ENCODE measurements around the gene JPT1. TPM values are rescaled to one million over a fixed set of nuclear protein-coding genes. Genes with fewer than 3 reads are reported as not detected.

The JPT1 gene
- total and polyA plus RNA-seq, 2 donors (not counting 3 experiments of a cell fraction or from before 2014, with no cell fraction given) = 212 to 352 TPM

GRCh38 chr17:75118307-75118706 is 36.0 kb downstream of the JPT1 start:
- H4K20me1 ChIP-seq (replicated peaks; ENCODE audit: control insufficient read depth, extremely low read depth, insufficient read depth, low read length) = no peaks in the 10 kb centered on the region
- intact Hi-C loops (cut with micrococcal nuclease) = no loop called here
- TF ChIP-seq FOS (IDR thresholded peaks at IDR 0.05; ENCODE audit: borderline replicate concordance, insufficient read depth, low read length) (no peak), MYC (IDR thresholded peaks at IDR 0.05; ENCODE audit: low read depth, low read length) (no peak), MAX (IDR thresholded peaks at IDR 0.05; ENCODE audit: insufficient read depth, insufficient read length) (no peak), JUN (IDR thresholded peaks at IDR 0.05; ENCODE audit: borderline replicate concordance, insufficient read depth, insufficient read length, low read depth) (no peak), POLR2AphosphoS5 (IDR thresholded peaks at IDR 0.05; ENCODE audit: insufficient read depth, low read depth, low read length) (no peak), CTCF (IDR thresholded peaks at IDR 0.05; ENCODE audit: extremely low read depth in 1 of 2, insufficient read depth in 1 of 2, low read depth in 1 of 2, low read length in 2 of 2) (no peak), EZH2 (IDR thresholded peaks at IDR 0.05; ENCODE audit: borderline replicate concordance, low read depth, low read length, severe bottlenecking) (no peak), GATA2 (IDR thresholded peaks at IDR 0.05; ENCODE audit: insufficient read depth, insufficient read length, low read depth, low read length) (no peak), POLR2A (IDR thresholded peaks at IDR 0.05; ENCODE audit: low read depth, low read length) (no peak)
- H3K4me3 ChIP-seq (replicated peaks in 1 of 3; ENCODE audit: insufficient read depth in 1 of 3, low read depth in 1 of 3, low read length in 3 of 3) = no peak overlapping the region
- no peak overlapping the region for H3K9ac ChIP-seq (replicated peaks; ENCODE audit: extremely low read depth, insufficient read depth, low read length)
- dilution Hi-C loops (cut with MboI; ENCODE audit: extremely low pct_ligation_motif_present, low sequenced_read_pairs) = no loop called here
- CTCF ChIA-PET = interaction anchor here (1.2 to 5.5 kb wide), 4 partner anchors 7 to 84 kb away, joined by 3 to 257 read pairs (median 47); partner anchors contain the start of gene NUP85
- peaks cover 2 to 3% of the 10 kb centered on the region in 2 experiments for H3K36me3 ChIP-seq (ENCODE audit: control insufficient read depth in 2 of 2, extremely low read depth in 1 of 2, insufficient read depth in 2 of 2, low read length in 2 of 2)
- H3K27ac ChIP-seq (ENCODE audit: insufficient read depth, low read depth, low read length) = no peak overlapping the region
- DNase-seq (ENCODE audit: low read depth, low spot score) = no peak
- FAIRE-seq = no peak
- no peak overlapping the region for H3K4me2 ChIP-seq (ENCODE audit: insufficient read depth, low read length)
- peaks cover 7% of the 10 kb centered on the region for H3K4me1 ChIP-seq (ENCODE audit: control insufficient read depth, extremely low read depth, insufficient read depth, low read length)
- BruUV-seq (replicated peaks) = no TSS peak
- POLR2A ChIA-PET = no interaction called here
- H3K79me2 ChIP-seq (ENCODE audit: control insufficient read depth, insufficient read depth, low read length) = no peaks in the 10 kb centered on the region
- H3K27me3 ChIP-seq (ENCODE audit: control insufficient read depth in 2 of 2, insufficient read depth in 2 of 2, low read length in 2 of 2) = no peaks in the 10 kb centered on the region
- no peak overlapping the region for H2AFZ ChIP-seq (ENCODE audit: low read depth, low read length)
- H3K9me3 ChIP-seq (replicated peaks; ENCODE audit: control insufficient read depth, insufficient read depth, low read length) = no peaks in the 10 kb centered on the region
- H3K9me1 ChIP-seq (replicated peaks; ENCODE audit: control insufficient read depth, extremely low read depth, insufficient read depth, low read length) = no peaks in the 10 kb centered on the region
